Mesothelial cell of epicardium (in vitro differentiated cells): ENCODE data around the gene CERS1. TPM values are rescaled to one million over a fixed set of nuclear protein-coding genes. Genes with fewer than 3 reads are reported as not detected.
A peak's percentile ranks its signal among the peaks of the same experiment; 100 is the strongest.

Experiments
- DNase-seq, 2 experiments: peaks; one replicate each; pipeline ENCODE4 v3.0.0; 2021; ENCODE audit warnings: low spot score in 2 of 2; ENCODE audit not compliant: unreplicated experiment in 2 of 2
- H3K27ac Mint-ChIP-seq: 2 replicates; pipeline ENCODE4 v1.8.0; 2021; ENCODE audit warnings: mixed read lengths
- H3K27me3 Mint-ChIP-seq: 2 replicates; pipeline ENCODE4 v1.8.0; 2021; ENCODE audit warnings: low read depth, mixed read lengths
- H3K36me3 Mint-ChIP-seq: 2 replicates; pipeline ENCODE4 v1.8.0; 2021; ENCODE audit warnings: mixed read lengths
- H3K4me1 Mint-ChIP-seq: 2 replicates; pipeline ENCODE4 v1.8.0; 2021; ENCODE audit warnings: mixed read lengths
- H3K4me3 Mint-ChIP-seq: 2 replicates; pipeline ENCODE4 v1.8.0; 2021; ENCODE audit warnings: mild to moderate bottlenecking, moderate library complexity, mixed read lengths
- H3K9me3 Mint-ChIP-seq: 2 replicates; pipeline ENCODE4 v1.8.0; 2021; ENCODE audit warnings: mixed read lengths
- total RNA-seq: library from RNA; stranded (reverse); gene quantifications from 3 replicates; pipeline ENCODE4 v1.2.1, GENCODE V29; 2021
- TF ChIP-seq, protein P1 (sequence below): fragments of 200-600 bp; sonication (generic); IDR thresholded peaks from one replicate; pipeline ENCODE4 v1.5.0; 2021; ENCODE audit warnings: antibody characterized with exemption; ENCODE audit not compliant: unreplicated experiment

CERS1 gene
- total RNA-seq, 1 donor from 2014 or later: 8.5 TPM

DNA sequence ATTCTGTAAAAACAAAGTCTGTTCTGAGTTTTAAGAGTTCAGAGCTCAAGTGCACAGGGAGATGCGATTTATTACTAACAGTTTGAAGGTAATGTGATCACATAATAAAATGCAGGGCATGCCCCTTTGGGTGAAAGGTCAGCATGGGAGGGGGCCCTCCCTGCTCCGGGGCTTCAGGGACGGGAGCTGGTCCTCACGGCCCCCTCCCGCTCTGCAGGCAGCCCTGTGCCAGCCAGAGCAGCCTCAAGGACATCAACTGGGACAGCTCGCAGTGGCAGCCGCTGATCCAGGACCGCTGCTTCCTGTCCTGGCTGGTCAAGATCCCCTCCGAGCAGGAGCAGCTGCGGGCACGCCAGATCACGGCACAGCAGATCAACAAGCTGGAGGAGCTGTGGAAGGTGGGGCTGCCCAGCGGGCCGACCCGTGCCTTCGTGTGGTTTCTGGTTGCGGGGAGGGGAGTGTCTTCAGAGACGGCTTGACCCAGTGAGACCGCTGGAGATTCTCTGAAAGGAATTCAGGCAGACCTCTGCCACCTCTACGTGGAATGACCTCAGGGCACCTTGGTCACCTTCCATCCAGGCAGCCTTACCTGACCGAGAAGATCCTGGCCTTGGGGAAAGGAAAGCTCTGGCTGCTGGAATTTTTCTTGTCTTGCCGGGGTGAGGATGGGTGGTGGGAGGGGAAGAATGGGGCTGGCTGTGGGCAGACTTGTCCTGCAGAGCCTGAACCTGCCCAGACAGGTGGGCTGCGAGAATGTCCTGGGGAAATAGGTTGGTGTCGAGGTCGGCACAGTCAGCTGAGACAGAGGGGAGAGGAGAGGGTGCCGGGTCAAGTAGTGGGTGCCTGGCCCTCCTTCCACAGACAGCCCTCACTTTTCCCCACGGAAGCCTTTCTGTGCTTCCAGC, 45.2 kb downstream of the CERS1 start:
- Mint-ChIP-seq H3K4me3 (no peak overlapping the region), H3K27me3 (no peaks in the 10 kb centered on the region)

DNA sequence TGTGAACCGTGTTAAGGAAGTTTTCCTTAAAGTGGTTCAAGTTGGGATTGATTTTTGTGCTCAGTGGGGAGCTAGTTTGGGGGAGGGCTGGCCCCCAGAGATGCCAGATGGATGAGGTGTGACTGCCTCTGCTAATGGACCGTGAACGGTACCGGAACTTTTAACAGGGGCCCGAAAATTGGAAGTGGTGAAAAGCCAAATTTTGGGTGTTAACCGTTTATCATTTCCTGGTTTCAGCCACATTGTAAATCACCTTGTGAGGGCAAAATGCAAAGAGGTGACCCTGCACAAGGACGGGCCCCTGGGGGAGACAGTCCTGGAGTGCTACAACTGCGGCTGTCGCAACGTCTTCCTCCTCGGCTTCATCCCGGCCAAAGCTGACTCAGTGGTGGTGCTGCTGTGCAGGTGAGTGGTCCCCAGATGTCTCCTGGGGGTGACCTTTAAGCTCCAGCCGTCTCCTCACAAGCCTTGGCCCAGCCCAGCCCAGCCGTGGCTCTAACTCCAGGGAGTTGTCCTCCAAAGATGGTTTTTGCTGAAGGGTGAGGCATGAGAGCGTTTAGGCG, 46.0 kb downstream of the CERS1 start:
- TF ChIP-seq, protein P1, sequence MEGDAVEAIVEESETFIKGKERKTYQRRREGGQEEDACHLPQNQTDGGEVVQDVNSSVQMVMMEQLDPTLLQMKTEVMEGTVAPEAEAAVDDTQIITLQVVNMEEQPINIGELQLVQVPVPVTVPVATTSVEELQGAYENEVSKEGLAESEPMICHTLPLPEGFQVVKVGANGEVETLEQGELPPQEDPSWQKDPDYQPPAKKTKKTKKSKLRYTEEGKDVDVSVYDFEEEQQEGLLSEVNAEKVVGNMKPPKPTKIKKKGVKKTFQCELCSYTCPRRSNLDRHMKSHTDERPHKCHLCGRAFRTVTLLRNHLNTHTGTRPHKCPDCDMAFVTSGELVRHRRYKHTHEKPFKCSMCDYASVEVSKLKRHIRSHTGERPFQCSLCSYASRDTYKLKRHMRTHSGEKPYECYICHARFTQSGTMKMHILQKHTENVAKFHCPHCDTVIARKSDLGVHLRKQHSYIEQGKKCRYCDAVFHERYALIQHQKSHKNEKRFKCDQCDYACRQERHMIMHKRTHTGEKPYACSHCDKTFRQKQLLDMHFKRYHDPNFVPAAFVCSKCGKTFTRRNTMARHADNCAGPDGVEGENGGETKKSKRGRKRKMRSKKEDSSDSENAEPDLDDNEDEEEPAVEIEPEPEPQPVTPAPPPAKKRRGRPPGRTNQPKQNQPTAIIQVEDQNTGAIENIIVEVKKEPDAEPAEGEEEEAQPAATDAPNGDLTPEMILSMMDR: no peak
- Mint-ChIP-seq H3K9me3 (no peaks in the 10 kb centered on the region), H3K36me3 (peaks cover 22% of the 10 kb centered on the region), H3K4me1 (peaks cover 23% of the 10 kb centered on the region), H3K27me3 (no peaks in the 10 kb centered on the region), H3K4me3 (peak overlapping the region; percentile 31), H3K27ac (peak overlapping the region; percentile 96)
- DNase-seq: no peak

More for the DNA sequence above, 45.2 kb downstream of the CERS1 start:
- Mint-ChIP-seq H3K27ac (peak overlapping the region; percentile 57), H3K9me3 (no peaks in the 10 kb centered on the region), H3K4me1 (peaks cover 23% of the 10 kb centered on the region), H3K36me3 (peaks cover 25% of the 10 kb centered on the region)
- TF ChIP-seq, protein P1: no peak
- no peak for DNase-seq

DNA sequence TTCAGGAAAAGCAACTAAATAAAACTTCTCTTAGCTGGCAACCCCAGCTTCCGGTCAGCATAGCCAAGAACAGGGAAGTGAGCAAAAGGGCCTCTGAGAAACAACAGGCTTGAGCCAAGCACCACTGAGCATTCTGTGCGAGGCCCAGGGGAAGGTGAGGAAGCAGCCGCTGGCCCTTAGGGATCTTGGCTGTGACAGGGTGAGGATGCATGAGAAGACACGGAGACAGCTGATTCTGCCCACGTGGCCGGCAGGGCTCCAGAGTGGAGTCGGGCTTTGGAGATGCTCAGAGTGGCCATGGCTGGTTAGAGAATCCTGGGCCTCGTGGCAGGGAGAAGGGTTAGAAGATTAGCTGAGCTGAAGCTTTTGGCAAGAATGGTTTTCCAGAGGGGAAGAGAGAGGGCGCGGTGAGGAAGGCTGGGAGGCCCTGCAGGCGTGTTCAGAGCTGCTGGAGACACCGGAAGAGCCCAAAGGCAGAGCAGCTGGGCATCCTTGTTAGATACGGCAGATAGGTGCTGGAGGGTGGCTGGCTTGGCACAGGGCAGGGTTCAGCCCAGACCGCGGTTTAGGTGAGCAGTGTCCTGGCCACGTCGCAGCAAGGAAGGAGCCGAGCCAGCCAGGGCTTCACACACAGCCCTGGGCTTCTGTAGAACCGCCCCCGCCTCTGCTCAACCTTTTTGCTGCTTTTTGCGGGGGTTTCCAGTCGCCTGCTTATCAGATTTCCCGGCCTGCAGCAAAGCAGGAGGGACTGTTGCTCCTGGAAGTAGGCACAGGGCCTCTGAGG, 46.9 kb downstream of the CERS1 start:
- Mint-ChIP-seq H3K4me1 (peaks cover 23% of the 10 kb centered on the region), H3K4me3 (peak overlapping the region; percentile 31), H3K27me3 (no peaks in the 10 kb centered on the region), H3K27ac (peak overlapping the region; percentile 96), H3K36me3 (peaks cover 18% of the 10 kb centered on the region), H3K9me3 (no peaks in the 10 kb centered on the region)
- TF ChIP-seq, protein P1: no peak
- DNase-seq: no peak

DNA sequence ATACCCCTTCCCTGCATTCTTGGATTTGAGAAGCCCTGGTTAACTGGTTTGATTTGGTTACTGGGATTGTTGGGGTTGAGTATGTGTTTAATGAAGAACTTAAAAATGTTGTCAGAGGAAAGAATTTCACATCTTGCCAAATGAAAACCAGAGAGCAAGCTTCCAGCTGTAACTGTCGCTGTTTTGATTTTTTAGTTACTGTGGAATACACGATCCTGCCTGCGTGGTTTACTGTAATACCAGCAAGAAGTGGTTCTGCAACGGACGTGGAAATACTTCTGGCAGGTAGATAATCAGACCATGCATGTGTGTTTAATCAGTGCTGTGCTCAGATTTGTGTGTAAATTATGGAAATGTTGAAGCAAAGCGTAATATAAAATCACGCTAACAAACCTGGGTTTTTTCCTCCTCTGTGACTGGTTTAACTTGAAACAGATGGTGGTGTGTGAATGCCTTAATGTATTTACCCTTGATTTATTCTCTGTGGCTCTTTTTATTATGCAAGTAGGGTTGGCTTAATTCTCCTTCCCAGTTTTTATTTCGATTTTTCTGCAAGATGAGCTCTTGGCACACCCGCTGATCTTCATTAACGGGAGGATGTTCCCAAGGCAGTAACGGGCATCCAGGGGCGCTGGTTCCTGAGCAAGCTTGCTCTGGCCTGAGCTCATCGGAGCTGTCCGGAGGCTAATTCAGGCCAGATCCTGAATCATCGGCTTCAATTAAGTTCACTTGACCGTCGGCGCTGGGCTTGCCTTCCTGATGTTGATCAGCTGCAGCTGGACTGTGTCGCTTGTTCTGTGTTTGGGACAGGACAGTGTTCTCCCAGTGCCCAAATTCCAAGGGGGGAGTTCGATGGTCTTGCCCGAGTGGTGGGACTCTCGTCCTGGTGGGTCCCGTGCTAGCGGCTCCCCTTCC, 48.2 kb downstream of the CERS1 start:
- Mint-ChIP-seq H3K4me3 (no peak overlapping the region), H3K36me3 (peaks cover 15% of the 10 kb centered on the region), H3K27me3 (no peaks in the 10 kb centered on the region), H3K9me3 (no peaks in the 10 kb centered on the region), H3K4me1 (peaks cover 27% of the 10 kb centered on the region), H3K27ac (no peak overlapping the region)
- TF ChIP-seq, protein P1: no peak
- DNase-seq: no peak
